ENCODE measurements around the gene USHBP1.

The USHBP1 gene

DNA sequence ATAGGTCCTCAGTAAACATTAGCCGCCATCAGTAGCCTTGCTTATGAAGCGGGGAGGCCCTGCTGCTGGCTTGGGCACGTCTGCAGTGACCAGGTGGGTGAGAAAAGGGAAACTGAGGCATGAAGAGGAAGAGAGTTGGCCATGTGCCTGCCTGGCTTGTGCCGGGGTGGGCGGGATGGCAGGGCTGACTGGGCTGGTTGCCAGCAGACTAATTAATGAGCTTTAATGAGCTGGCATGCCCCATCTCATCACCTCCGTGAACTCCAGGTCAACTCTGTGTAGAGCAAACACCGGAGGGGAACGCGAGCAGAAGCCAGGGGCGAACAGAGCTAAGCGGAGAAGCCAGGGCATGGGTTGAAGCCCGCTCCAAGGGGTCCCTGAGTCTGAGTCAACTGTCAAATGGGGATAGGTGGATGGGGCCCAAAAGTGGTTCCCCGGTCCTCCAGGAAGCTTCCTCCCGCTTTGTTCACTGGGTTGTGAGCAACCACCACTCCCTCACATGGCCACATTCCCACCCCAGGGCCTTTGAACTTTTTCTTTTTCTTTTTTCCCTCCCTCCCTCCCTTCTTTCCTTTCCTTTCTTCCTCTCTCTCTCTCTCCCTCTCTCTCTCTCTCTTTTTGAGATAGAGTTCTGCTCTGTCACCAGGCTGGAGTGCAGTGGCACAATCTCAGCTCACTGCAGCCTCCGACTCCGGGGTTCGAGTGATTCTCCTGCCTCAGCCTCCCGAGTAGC is 27.6 kb downstream of the USHBP1 start:
- DNase-seq, result no peak

DNA sequence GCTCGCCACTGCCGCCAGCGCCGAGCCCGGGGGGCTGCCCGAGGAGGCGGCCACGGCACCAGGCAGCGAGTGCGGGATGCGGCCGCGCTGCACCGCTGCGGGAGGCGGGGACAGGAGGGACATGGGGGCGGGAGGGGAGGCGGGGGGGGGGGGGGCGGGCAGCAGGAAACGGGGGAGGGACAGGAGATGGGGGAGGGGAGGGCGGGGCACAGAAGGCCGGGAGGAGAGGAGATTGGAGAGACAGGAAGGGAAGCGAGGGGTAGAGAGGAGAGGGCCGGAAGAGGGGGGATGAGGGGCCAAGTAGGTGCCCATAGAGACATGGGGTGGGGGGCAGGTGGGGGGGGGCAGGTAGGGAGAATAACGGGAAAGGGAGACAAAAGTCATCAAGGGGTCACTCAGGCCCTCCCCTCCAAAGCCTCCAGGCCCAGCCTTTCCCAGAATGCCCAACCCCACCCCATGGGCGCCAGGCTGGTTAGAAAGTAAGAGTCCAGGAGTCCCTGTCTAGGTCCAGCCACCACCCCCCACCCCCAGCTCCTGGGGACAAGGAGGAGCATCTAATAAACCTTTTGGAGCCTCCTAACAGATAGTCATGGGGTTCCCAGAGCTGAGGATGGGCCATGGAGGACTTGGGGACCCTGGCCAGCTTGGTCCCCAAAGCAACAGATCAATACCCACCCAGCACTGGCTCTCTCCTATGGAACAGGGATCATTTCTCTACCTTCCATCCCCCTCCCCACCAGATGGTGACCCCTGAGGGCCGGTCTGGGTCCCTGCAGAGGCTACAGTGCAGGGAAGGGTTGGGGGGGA is 28.4 kb downstream of the USHBP1 start:
- no peak for DNase-seq

DNA sequence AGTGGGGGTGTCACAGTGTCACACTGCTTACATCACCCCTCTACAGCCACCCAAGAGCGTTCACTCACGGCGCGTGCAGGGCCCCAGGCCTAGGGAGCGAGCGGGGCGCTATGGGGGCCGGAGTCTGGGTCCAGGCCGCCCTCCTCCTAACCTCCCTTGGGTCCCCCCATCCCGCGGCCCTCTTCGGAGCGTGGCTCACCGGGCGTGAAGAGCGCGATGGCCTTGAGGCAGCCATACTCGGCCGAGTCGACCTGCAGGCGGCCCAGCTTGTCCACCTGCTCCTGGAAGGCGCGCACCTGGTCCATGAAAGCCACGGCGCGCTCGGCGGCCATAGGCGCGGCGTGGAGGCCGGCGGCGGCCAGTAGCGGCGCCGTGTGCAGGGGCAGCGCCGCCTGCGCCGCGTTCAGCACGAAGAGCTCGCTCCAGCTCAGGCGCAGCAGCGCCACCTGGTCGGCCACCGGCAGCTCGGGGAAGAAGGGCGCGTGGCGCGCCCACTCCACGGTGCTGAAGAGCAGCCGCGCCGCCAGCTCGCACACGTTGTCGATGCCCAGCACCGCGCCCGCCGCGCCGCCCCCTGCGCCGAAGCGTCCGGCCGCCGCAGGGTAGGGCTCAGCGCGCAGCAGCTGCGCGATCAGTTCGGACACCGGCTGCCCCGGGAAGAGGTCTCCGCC is 29.1 kb downstream of the USHBP1 start:
- no peak for DNase-seq

DNA sequence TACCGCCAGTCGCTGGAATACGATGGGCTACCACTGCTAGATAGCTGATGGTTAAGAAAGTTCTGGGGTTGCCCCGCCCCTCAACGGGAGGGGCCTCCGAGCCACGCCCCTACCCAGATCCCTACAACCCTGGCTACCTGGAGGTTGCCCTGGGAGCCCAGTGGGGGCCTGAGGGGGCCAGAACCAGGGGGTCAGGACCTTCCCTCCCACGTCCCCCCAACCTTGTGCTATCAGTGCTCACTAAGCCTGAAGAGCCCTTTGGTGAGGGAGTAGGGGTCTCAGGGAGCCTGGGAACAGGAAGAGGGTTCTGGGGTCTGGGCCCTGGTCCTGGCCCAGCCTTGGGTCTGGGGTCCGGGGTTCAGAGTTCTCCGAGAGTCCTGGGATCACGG is 29.6 kb downstream of the USHBP1 start:
- DNase-seq, result no peak

DNA sequence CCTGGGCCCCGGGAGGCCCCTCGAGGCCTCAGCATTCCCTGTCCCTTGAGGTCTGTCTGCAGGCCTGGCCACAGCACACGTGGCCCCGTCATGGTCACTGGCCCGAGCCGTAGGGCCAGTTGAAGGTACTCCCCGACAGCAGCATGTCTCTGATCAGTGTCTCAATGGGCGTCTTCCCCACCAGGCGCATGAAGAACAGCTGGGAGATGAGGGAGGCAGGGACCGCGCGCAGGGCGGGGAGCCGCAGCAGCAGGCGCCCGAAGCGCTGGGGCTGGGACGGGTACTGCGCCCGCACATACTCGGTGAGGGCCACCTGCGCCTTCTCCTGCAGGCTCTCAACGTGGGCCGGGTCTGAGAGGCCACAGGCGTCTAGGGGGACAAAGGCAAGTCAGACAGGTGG is 32.3 kb downstream of the USHBP1 start:
- DNase-seq, result no peak

DNA sequence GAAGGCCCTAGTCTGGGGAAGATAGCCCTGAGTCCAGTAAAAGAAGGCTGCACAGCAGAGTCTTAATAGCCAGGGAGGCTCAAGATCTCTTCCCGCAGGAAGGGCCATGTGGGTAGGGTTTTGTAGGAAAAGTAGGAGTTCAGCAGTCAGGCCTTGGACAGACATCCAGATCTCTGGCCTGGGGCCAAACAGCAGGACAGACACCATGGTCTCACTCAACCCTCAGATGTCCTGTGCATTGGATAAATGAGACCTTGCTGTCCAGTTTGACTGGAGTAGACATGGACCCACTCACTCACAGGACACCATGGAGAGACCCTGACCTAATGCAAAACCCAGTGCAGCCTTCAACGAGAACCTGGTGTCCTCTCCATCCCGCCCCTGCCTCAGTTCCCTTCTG is 34.7 kb downstream of the USHBP1 start:
- DNase-seq, result no peak

DNA sequence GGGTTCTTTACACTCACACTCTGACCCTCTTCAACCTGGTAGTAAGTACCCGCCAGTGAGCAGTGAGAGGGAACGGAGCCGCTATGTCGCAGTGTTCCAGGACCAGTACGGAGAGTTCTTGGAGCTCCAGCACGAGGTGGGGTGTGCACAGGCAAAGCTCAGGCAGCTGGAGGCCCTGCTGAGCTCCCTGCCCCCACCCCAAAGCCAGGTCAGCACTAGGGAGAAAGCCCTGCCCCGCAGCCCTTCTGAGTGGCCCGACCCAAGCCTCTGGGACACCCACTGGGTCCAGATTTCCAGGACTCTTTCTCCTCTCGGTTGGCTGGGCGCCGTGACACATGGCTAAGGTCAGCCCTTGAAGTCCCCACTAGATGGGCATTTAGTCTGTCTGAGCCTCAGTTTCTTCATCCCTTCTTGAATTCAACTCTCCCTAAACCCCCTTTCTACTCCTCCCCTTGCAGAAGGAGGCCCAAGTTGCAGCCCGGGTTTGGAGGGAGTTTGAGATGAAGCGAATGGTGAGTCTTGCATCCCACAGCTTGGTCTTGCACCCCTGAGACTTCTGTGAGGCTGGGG is 36.7 kb downstream of the USHBP1 start:
- DNase-seq, result no peak

DNA sequence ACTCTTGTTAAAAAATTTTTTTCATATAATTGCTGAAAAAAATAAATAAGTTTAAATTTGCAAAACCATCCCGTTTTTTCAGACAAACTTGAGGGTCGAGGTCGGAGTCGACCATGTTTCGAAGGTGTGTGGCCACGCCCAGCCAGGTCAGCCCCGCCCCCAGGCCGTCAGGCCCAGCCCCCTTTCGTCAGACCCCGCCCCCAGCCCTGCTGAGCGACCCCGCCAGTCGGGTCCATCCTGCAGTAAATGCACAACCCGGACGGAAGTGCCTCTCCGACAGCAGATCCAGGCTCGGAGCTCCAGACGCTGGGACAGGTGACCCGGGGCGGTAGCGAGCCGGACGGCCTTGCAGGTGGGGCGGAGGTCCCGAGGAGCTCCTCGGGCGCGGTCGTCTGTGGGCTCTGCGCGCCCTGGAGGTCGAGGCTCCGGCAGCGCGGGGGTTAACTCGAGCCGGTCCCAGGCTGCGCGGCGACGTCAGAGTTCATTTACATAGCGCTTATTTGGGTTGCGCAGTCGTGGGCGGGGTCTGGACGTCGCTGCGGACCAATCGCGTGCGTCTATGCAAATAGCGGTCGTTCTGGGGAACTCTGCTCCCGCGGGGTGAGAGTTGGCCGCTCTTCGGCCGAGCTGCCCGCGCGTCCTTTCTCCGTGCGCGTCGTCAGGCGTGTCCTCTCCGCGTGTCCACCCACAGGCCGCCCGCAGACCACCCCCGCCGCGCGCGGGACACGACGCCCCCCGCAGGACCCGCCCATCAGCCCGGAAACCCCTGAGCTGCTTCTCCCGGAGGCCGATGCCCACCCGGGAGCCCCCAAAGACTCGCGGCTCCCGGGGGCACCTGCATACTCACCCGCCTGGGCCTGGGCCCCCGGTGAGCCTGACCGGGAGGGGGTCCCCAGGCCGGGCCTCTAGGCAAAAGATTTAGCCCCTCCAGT is 38.3 kb downstream of the USHBP1 start, which contains the start of gene OCEL1:
Gene OCEL1 (plus strand): TSS at position 225 of the 932 bp plus-strand sequence. CDS start 22 bp downstream, at position 247.
- DNase-seq, result peak; percentile 90

DNA sequence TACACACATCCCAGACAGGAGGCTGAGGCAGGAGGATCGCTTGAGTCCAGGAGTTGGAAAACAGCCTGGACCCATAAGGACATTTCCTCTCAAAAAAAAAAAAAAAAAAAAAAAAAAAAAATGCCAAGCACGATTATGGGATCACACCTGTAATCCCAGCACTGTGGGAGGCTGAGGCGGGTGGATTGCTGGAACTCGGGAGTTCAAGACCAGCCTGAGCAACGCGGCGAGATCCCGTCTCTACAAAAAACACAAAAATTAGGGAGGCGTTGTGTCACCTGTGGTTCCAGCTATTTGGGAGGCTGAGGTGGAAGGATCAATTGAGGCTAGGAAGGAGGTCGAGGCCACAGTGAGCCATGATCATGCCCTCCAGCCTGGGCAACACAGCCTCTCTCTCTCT is 39.5 kb downstream of the USHBP1 start:
- DNase-seq, result no peak

DNA sequence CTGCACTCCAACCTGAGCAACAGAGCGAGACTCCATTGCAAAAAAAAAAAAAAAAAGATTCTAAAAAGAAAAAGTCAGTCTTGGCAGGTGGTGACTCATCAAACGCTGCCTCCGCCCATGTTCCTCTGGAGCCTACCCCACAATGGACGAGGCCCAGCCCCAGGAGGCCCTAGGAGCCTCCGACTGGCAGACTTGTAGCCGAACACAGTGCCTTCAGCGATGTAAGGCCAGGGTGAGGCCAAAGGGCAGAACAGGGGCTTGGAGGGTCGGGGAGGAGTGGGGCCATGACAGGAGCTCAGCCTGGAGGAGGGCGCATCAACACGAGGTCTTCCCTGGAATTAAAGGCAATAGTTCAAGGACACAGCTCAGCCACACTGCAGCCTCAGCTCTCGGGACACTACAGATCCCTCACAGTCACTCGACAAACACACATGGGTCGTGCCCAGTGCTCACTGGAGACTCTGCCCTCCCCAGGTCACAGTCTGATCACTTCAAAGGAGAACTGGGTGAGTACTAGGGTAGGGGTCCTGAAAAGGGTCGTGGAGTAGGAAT is 44.3 kb downstream of the USHBP1 start:
- no peak for DNase-seq

DNA sequence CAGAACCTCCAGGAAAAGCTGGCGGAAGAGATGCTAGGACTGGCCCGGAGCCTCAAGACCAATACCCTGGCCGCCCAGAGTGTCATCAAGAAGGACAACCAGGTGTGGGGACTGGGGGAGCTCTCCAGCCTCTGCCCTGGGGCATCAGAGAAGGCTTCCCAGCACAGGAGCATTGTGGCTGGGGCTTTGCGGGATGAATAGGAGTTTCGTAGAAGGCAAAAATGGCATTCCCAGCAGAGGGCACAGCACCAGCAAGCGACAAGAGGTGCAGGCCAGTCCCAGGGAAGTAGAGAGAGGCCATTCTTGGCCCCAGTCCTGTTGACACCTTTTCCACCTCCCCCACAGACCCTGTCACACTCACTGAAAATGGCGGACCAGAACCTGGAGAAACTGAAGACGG is 45.3 kb downstream of the USHBP1 start:
- DNase-seq, result no peak

DNA sequence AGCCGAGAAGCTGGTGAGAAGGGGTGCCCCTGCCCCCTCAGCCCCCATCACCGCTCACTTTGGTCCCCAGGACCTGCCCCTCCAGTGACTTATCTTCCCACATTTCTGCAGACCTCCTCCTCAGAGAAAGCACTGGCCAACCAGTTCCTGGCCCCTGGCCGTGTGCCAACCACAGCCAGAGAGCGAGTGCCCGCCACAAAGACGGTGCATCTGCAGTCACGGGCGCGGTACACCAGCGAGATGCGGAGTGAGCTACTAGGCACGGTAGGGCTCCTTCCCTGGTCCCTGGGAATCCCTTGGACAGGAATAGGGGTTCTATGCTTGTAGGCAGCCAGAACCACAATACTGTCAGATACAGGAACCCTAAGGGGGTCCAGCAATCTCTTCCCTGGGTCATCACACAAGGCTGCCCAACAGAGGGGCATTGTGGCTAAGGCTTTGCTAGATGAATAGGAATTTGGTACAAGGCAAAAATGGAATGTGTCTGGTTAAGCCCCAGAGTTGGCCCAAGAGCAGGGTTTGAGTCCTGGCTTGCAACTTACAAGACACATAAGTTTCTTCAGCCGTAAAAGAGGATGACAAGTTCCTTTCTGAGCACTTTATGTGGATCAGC is 48.4 kb downstream of the USHBP1 start:
- DNase-seq, result no peak

DNA sequence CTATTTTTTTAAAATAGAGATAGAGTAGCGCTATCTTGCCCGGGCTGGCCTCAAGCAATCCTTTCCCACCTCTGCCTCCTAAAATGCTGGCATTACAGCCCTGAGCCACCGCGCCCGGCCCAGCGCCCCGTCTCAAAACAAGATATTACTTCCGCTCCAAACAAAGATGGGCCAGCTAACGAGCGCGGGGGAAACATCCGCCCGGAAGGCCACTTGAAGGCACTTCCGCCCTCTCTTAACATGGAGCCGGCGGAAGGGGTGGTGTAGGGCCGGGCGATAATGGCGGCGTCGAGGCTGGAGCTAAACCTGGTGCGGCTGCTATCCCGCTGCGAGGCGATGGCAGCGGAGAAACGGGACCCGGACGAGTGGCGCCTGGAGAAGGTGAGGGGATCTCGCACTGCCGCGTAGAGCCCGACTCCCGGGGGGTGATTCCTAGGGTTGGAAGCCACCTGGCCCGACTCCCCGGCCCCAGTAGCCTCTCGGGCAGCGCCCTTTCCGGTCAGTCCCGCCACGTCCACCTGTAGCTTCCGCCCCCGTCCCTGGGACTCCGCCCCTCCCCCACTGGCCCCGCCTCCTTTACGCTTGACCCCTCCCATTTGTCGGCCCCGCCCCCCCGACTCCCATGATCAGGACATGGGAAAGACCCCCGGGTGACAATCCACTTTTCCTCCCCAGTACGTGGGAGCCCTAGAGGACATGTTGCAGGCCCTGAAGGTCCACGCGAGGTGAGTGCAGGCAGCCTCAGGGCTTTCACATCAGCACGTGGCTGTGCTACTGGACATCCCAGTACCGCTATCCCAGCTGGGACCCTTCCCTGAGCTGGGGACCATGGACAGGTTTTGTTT is 49.2 kb downstream of the USHBP1 start, which contains the start of gene USE1:
Gene USE1 (plus strand): TSS at position 231 of the 845 bp plus-strand sequence. CDS start 49 bp downstream, at position 280.
- DNase-seq, result peak; percentile 42

DNA sequence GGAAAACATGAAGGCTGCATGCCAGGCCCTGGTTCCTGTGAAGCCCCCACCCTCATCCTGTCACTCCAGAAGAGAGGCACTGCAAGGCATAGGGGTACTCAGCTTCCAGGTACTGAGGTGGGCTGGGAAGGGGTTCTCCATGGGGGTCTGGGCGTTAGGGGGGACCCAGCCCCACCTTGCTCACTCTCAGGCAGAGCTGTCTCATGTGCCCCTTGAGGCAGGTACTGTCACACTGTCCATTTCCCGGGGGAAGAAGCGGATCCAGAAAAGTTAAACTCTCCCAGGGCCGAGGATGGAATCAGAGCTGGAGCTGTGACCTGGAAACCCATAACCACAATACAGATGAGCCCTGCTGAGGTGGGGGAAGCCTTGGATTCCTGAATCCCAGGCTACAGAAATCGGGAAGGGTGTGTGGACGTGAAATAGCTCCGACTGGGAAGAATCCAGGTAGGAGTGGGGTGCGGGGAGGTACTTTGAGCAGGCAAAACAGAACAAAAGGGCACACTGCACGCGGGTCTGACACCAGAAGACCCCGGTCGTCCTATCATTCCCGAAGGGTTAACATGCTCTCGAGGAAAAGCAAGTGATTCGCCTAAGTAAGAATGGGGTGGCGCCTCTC is 49.9 kb downstream of the USHBP1 start:
- DNase-seq, result no peak

DNA sequence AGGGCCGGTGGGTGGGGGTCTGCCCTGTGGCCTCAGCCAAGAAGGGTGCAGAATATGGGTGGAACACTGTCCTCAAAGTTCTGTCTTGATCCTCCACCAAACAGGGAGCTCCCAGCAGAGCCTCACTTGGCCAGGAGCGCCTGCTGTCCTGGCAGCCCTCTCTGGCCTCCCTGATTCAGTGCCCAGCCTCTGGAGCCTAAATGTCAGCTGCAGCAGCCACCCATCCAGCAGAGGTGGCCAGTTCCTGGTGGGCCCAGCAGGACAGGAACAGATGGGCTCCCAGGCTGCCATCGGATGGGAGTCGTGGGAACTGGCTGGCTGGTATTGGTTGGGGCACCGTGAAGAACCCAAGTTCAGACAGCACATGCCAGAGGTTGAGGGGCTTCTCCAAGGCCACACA is 51.2 kb downstream of the USHBP1 start:
- DNase-seq, result no peak

DNA sequence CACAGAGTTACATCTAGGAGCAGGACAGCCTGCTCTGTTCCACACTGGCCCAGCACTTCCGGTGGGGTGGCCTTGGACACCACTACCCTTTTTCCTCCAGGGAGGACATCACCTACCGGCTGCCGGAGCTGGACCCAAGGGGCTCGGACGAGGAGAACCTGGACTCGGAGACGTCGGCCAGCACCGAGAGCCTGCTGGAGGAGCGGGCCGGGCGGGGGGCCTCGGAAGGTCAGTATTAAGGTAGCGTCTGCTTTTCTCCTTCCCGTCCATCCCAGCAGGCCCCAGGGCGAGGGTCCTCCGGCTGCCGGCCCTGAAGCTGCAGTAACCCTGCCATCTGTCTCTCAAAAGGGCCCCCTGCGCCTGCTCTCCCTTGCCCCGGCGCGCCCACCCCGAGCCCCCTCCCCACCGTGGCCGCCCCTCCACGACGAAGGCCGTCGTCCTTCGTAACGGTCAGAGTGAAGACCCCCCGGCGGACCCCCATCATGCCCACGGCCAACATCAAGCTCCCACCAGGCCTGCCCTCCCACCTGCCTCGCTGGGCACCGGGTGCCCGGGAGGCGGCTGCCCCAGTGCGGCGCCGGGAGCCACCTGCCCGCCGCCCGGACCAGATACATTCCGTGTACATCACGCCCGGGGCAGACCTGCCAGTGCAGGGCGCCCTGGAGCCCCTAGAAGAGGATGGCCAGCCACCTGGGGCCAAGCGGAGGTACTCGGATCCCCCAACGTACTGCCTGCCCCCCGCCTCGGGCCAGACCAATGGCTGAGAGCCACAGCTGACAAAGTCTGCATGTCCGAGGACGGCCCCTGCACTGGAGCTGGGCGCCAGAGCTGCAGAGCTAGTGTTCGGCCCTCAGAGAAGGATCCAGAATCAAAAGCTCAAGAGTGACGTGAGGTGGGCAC is 52.7 kb downstream of the USHBP1 start:
- no peak for DNase-seq

DNA sequence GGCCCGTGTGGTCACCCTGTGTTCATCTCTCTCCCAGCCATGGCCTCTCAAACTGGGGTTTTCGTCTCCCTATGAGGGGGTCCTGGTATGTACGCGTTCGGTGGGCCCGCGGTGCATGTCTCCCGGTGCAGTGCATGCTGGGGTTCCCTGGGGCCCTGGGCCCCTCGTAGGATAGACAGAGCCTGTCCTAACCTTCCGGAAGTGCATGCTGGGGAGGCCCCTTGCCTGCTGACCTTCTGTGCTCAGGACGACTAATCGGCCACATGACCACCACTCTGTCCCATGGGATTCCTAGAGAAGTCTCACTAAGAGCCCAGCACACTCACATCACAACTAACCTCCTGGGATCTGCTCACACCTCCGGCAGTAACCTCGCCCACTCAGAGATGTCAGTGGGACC is 54.2 kb downstream of the USHBP1 start:
- DNase-seq, result no peak

DNA sequence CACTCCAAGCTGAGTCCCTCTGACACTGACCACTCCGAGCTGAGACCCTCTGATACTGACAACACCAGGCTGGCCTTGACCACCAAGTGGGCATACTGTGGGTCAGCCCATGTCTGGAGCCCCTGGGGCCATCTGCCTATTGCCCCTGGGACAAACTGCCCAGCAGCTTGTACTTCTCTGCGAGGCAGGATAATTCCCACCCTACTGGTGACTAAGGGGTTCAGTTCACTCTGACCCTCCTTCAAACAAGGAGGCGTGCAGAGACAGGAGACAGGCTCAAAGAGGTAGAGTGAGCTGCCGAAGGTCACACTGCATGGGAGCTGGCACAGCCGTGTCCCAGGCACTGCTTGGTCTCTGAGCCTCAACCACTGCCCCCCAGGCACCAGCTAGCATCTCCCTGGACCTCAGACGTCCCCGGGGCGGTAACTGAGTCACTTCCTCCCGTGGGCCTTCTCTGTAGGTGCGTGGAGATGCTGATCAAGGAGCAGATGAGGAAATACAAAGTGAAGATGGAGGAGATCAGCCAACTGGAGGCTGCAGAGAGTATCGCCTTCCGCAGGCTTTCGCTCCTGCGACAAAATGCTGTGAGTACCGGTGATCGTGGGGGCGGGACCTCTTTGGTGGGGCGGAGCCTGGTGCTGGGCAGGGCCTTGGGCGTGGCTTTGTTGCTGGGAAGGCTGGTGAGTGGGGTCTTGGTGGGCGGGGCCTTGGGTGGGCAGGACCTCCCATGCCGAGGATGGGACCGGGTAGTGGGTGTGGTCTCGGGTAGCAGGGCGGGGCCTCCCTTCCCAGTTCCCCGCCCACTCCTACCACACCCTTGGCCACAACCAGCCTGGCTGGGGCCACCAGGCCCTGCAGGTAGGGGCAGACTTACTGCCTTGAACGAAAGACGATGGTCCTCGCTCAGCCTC is 55.2 kb downstream of the USHBP1 start:
- no peak for DNase-seq

Measured in NCI-H1436 treated with DMSO at 0.1 percent for 48 hours (cell line).